ENCODE measurements around the gene ARID4A. TPM values are rescaled to one million over a fixed set of nuclear protein-coding genes. Genes with fewer than 3 reads are reported as not detected.
A peak's percentile ranks its signal among the peaks of the same experiment; 100 is the strongest.

ARID4A gene
- total and polyA plus RNA-seq, 2 of the 13 experiments (the other 11 are each of a cell fraction or from before 2014, with no cell fraction given): 7.2 to 9.7 TPM

DNA sequence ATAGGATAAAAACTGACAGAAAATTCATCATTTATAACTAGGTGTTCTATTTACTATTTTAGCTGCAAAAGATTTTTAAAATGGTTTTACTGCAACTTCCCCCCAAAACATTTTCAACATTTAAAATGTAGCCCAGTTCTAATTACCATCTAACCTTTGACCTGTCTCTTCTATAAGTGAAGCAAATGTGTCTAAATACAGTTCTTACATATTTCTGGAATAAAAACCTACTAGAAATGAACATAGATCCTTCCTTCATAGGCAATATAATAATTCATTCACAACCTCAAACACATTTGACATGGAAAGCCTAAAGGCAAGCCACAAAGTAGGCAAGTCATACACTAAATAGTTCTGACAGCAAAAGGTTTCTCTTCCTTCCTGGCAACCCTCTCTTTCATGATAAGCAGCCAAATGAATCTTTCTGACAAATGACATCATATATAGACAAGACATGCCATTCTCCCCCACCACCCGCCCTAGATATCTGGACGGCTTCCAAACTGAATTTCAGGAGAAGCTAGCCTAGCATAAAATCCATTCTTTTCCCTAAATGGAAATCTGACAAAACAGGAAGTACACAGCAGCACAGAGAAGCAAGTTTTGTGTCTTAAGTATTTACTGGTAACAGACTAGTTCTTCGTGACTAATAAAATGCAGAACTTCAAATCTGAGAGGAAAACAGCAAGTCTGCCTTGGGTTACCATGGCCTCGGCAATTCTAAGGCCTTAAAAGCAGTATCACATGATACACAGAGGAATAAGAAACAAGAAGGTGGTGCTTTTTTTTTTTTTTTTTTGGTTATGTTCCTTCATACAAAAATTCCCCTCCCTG lies 17.2 kb upstream of the ARID4A start:
- H4K20me1 ChIP-seq (ENCODE audit: insufficient read depth, low read length): no peaks in the 10 kb centered on the region
- 93% methylated on average over 4 of the region's 4 CpGs for WGBS (ENCODE audit: low lambda C conversion rate)
- H3K9ac ChIP-seq (ENCODE audit: insufficient read depth, low read depth, low read length): no peak overlapping the region
- H3K9me3 ChIP-seq (ENCODE audit: low read length): no peaks in the 10 kb centered on the region
- H3K4me1 ChIP-seq (ENCODE audit: insufficient read depth, low read length): peaks cover 85% of the 10 kb centered on the region
- BruUV-seq (replicated peaks): no TSS peak
- DNase-seq (ENCODE audit: low spot score) (no peak), FAIRE-seq (no peak), ATAC-seq (no peak)
- POLR2A ChIA-PET: interaction anchor here (1.0 to 1.2 kb wide), 2 partner anchors 17 kb away, joined by 4 to 5 read pairs; partner anchors contain the start of gene ARID4A
- no peak overlapping the region for H3K27ac ChIP-seq (ENCODE audit: extremely low read length, insufficient read depth, low read length)
- peaks cover 91% of the 10 kb centered on the region for H3K79me2 ChIP-seq (ENCODE audit: insufficient read depth, low read length)
- no peak overlapping the region for H2AFZ ChIP-seq (ENCODE audit: low read length)
- TF ChIP-seq SKI (IDR thresholded peaks at IDR 0.05; ENCODE audit: partially characterized antibody) (no peak), RBM22 (optimal IDR thresholded peaks at IDR 0.05; ENCODE audit: low read length) (peak; percentile 35), ZBTB21 (CRISPR knock-in tag; IDR thresholded peaks at IDR 0.05) (peak; percentile 35; the same call in 1 of the 2 replicates), ASH2L (IDR thresholded peaks at IDR 0.05; ENCODE audit: insufficient read length, low read depth, low read length) (no peak)
- CTCF ChIA-PET (ENCODE audit: low intra/inter-chr PET ratio, low total read pairs): no interaction called here
- H3K4me3 ChIP-seq (replicated peaks in 1 of 3; ENCODE audit: insufficient read depth in 1 of 3, low read depth in 2 of 3, low read length in 3 of 3): no peak overlapping the region
- in situ Hi-C loops (cut with HindIII; ENCODE audit: extremely low pct_ligation_motif_present, low pct_unique_long_range_greater_than_20kb) (no loop called here), intact Hi-C loops (cut with micrococcal nuclease; ENCODE audit: unreplicated experiment) (no loop called here)
- no peaks in the 10 kb centered on the region for H3K27me3 ChIP-seq (ENCODE audit: control insufficient read depth in 1 of 2, insufficient read depth in 2 of 2, low read length in 2 of 2)
- peaks cover 8 to 62% of the 10 kb centered on the region in 2 experiments for H3K36me3 ChIP-seq (replicated peaks in 1 of 2; ENCODE audit: control insufficient read depth in 1 of 2, insufficient read depth in 2 of 2, low read length in 2 of 2)
- H3K4me2 ChIP-seq (ENCODE audit: low read depth, low read length): no peak overlapping the region

- WGBS (ENCODE audit: low lambda C conversion rate): 75% methylated on average over 3 of the region's 3 CpGs
- in situ Hi-C loops (cut with HindIII; ENCODE audit: extremely low pct_ligation_motif_present, low pct_unique_long_range_greater_than_20kb): no loop called here
- intact Hi-C loops (cut with micrococcal nuclease; ENCODE audit: unreplicated experiment): no loop called here
- H3K27ac ChIP-seq (ENCODE audit: extremely low read length, insufficient read depth, low read length): no peak overlapping the region
- POLR2A ChIA-PET: interaction anchor here (1.0 kb wide), 1 partner anchor 16 kb away, joined by 5 read pairs; the partner anchor contains the start of gene ARID4A
- no peaks in the 10 kb centered on the region for H3K27me3 ChIP-seq (ENCODE audit: control insufficient read depth in 1 of 2, insufficient read depth in 2 of 2, low read length in 2 of 2)
- H4K20me1 ChIP-seq (ENCODE audit: insufficient read depth, low read length): no peaks in the 10 kb centered on the region
- H3K9me3 ChIP-seq (ENCODE audit: low read length): no peaks in the 10 kb centered on the region
- H3K4me3 ChIP-seq (replicated peaks in 1 of 3; ENCODE audit: insufficient read depth in 1 of 3, low read depth in 2 of 3, low read length in 3 of 3): no peak overlapping the region
- peaks cover 89% of the 10 kb centered on the region for H3K79me2 ChIP-seq (ENCODE audit: insufficient read depth, low read length)
- peaks cover 85% of the 10 kb centered on the region for H3K4me1 ChIP-seq (ENCODE audit: insufficient read depth, low read length)
- no peak overlapping the region for H3K9ac ChIP-seq (ENCODE audit: insufficient read depth, low read depth, low read length)
- no peak overlapping the region for H2AFZ ChIP-seq (ENCODE audit: low read length)
- FAIRE-seq (no peak), ATAC-seq (no peak), DNase-seq (ENCODE audit: low spot score) (no peak)
- CTCF ChIA-PET (ENCODE audit: low intra/inter-chr PET ratio, low total read pairs): no interaction called here
- H3K36me3 ChIP-seq (replicated peaks in 1 of 2; ENCODE audit: control insufficient read depth in 1 of 2, insufficient read depth in 2 of 2, low read length in 2 of 2): peaks cover 8 to 61% of the 10 kb centered on the region in 2 experiments
- no TSS peak for BruUV-seq (replicated peaks)
- H3K4me2 ChIP-seq (ENCODE audit: low read depth, low read length): no peak overlapping the region
- no peak for TF ChIP-seq HIVEP1 (CRISPR knock-in tag; IDR thresholded peaks at IDR 0.05)
- no peak for TF ChIP-seq STAG1 (CRISPR knock-in tag; IDR thresholded peaks at IDR 0.05)
- TF ChIP-seq, protein P1, sequence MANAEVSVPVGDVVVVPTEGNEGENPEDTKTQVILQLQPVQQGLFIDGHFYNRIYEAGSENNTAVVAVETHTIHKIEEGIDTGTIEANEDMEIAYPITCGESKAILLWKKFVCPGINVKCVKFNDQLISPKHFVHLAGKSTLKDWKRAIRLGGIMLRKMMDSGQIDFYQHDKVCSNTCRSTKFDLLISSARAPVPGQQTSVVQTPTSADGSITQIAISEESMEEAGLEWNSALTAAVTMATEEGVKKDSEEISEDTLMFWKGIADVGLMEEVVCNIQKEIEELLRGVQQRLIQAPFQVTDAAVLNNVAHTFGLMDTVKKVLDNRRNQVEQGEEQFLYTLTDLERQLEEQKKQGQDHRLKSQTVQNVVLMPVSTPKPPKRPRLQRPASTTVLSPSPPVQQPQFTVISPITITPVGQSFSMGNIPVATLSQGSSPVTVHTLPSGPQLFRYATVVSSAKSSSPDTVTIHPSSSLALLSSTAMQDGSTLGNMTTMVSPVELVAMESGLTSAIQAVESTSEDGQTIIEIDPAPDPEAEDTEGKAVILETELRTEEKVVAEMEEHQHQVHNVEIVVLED (CRISPR knock-in tag; IDR thresholded peaks at IDR 0.05; ENCODE audit: borderline replicate concordance): no peak
- TF ChIP-seq, protein P2, sequence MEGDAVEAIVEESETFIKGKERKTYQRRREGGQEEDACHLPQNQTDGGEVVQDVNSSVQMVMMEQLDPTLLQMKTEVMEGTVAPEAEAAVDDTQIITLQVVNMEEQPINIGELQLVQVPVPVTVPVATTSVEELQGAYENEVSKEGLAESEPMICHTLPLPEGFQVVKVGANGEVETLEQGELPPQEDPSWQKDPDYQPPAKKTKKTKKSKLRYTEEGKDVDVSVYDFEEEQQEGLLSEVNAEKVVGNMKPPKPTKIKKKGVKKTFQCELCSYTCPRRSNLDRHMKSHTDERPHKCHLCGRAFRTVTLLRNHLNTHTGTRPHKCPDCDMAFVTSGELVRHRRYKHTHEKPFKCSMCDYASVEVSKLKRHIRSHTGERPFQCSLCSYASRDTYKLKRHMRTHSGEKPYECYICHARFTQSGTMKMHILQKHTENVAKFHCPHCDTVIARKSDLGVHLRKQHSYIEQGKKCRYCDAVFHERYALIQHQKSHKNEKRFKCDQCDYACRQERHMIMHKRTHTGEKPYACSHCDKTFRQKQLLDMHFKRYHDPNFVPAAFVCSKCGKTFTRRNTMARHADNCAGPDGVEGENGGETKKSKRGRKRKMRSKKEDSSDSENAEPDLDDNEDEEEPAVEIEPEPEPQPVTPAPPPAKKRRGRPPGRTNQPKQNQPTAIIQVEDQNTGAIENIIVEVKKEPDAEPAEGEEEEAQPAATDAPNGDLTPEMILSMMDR (CRISPR knock-in tag; IDR thresholded peaks at IDR 0.05): no peak
- TF ChIP-seq PHF5A (CRISPR knock-in tag; IDR thresholded peaks at IDR 0.05; ENCODE audit: low read depth, unreplicated experiment): no peak
- TF ChIP-seq ZNF567 (CRISPR knock-in tag; IDR thresholded peaks at IDR 0.05; ENCODE audit: borderline replicate concordance): no peak
- no peak for TF ChIP-seq ZBTB43 (CRISPR knock-in tag; conservative IDR thresholded peaks at IDR 0.05)
- no peak for TF ChIP-seq ZNF296 (CRISPR knock-in tag; conservative IDR thresholded peaks at IDR 0.05)
These were observed 16.4 kb upstream of the ARID4A start for GRCh38 chr14:58281969-58282368.

All from HepG2 (cell line).